PC-3 (cell line): Measurements from ENCODE around the gene LCAT.

Source experiments
- EZH2 ChIP-seq: fragments of 300-600 bp; sonication (generic); IDR thresholded peaks from one replicate; pipeline ENCODE4 v1.6.1; 2017; ENCODE audit warnings: antibody characterized with exemption, mild to moderate bottlenecking, low read length; ENCODE audit not compliant: unreplicated experiment
- EZH2phosphoT487 ChIP-seq: fragments of 300-600 bp; sonication (generic); IDR thresholded peaks from 2 replicates; pipeline ENCODE4 v1.6.1; 2018; ENCODE audit warnings: mild to moderate bottlenecking, antibody characterized with exemption, low read length, borderline replicate concordance
- TF ChIP-seq, protein P1 (sequence below): fragments of 300-600 bp; sonication (generic); conservative IDR thresholded peaks from 2 replicates; pipeline ENCODE4 v1.5.1; 2017; ENCODE audit warnings: antibody characterized with exemption, low read depth, mild to moderate bottlenecking, low read length

DNA sequence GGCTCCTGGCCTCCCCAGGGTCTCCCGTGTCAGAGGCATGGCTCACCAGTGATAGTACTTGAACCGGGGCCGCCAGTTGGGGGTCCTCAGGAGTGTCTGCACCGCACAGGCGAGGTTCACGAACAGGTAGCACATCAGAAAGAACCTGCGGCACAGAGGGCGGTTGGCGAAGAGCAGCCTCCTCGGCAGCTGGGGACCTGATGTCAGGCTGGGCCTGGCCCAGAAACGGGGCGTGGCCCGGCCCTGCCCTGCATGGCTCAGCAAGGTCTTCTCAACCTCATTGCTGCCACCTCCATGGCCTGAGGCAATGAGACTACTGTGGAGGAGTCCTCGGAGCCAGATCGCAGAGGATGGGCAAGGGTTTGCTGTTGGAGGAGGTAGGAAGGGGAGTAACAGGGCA is 4.1 kb upstream of the LCAT start:
- TF ChIP-seq, protein P1, sequence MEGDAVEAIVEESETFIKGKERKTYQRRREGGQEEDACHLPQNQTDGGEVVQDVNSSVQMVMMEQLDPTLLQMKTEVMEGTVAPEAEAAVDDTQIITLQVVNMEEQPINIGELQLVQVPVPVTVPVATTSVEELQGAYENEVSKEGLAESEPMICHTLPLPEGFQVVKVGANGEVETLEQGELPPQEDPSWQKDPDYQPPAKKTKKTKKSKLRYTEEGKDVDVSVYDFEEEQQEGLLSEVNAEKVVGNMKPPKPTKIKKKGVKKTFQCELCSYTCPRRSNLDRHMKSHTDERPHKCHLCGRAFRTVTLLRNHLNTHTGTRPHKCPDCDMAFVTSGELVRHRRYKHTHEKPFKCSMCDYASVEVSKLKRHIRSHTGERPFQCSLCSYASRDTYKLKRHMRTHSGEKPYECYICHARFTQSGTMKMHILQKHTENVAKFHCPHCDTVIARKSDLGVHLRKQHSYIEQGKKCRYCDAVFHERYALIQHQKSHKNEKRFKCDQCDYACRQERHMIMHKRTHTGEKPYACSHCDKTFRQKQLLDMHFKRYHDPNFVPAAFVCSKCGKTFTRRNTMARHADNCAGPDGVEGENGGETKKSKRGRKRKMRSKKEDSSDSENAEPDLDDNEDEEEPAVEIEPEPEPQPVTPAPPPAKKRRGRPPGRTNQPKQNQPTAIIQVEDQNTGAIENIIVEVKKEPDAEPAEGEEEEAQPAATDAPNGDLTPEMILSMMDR: no peak
- TF ChIP-seq EZH2 (no peak), EZH2phosphoT487 (no peak)
